GM08714 (cell line): ENCODE results near the gene SARDH.

Experiments
- H3K4me3 ChIP-seq: fragments of 200-500 bp; sonication (Bioruptor generic); 2 replicates; pipeline ENCODE4 v1.5.1; 2014; ENCODE audit warnings: mild to moderate bottlenecking, low read length, inconsistent platforms
- ZNF274 ChIP-seq: IDR thresholded peaks from 2 replicates; pipeline ENCODE4 v1.6.1; 2012; ENCODE audit warnings: mild to moderate bottlenecking, low read depth, low read length

Gene SARDH

GRCh38 chr9:133729617-133730281 is 8.4 kb downstream of the SARDH start:
- no peak overlapping the region for H3K4me3 ChIP-seq
- no peak for TF ChIP-seq ZNF274

- no peak overlapping the region for H3K4me3 ChIP-seq
- TF ChIP-seq ZNF274: no peak
These were observed 9.1 kb downstream of the SARDH start for GRCh38 chr9:133728856-133729616.

GRCh38 chr9:133727876-133728441 is 10.2 kb downstream of the SARDH start:
- H3K4me3 ChIP-seq: no peak overlapping the region
- TF ChIP-seq ZNF274: no peak

GRCh38 chr9:133727277-133727875 is 10.8 kb downstream of the SARDH start:
- TF ChIP-seq ZNF274: no peak
- no peak overlapping the region for H3K4me3 ChIP-seq

- H3K4me3 ChIP-seq: no peak overlapping the region
- no peak for TF ChIP-seq ZNF274
These were observed 11.5 kb downstream of the SARDH start for GRCh38 chr9:133726401-133727276.

- no peak for TF ChIP-seq ZNF274
- no peak overlapping the region for H3K4me3 ChIP-seq
These were observed 12.3 kb downstream of the SARDH start for GRCh38 chr9:133725886-133726285.

GRCh38 chr9:133718563-133719315 is 19.4 kb downstream of the SARDH start:
- H3K4me3 ChIP-seq: no peak overlapping the region
- no peak for TF ChIP-seq ZNF274

GRCh38 chr9:133717113-133718031 is 20.8 kb downstream of the SARDH start:
- TF ChIP-seq ZNF274: no peak
- H3K4me3 ChIP-seq: no peak overlapping the region

- TF ChIP-seq ZNF274: no peak
- H3K4me3 ChIP-seq: no peak overlapping the region
These were observed 21.5 kb downstream of the SARDH start for GRCh38 chr9:133716564-133717112.

GRCh38 chr9:133715866-133716563 is 22.1 kb downstream of the SARDH start:
- TF ChIP-seq ZNF274: no peak
- no peak overlapping the region for H3K4me3 ChIP-seq

- TF ChIP-seq ZNF274: no peak
- H3K4me3 ChIP-seq: no peak overlapping the region
These were observed 22.8 kb downstream of the SARDH start for GRCh38 chr9:133715295-133715865.
